CD4-positive, alpha-beta T cell treated with Interleukin-1 beta for 1 hour (primary cell): ENCODE data around the gene FIP1L1.

Experiments
- DNase-seq, 2 donors: peaks; one replicate each; pipeline ENCODE4 v3.0.0-alpha.2; 2020 to 2022

Gene FIP1L1

GRCh38 chr4:53507671-53508286, 130.3 kb downstream of the FIP1L1 start:
- DNase-seq, result no peak

DNA sequence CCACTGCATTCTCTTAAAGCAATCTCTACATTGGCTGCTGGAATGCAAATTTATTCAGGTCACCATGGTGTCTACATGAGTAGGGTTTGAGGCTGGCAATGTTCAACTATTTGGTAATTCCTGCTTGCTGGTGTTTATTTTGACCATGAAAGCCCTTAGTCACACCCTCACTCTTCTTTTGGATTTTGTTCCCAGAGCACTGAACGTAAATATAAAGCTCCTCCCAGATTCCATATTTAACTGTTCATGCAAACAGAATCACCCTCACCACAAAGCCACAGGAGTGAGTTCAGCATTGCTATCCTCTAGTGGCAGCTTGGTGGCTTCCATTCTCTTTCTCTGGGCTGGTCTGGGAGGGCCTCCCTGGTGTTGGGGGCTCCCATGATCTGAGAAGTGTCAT, 131.0 kb downstream of the FIP1L1 start:
- DNase-seq, result no peak

DNA sequence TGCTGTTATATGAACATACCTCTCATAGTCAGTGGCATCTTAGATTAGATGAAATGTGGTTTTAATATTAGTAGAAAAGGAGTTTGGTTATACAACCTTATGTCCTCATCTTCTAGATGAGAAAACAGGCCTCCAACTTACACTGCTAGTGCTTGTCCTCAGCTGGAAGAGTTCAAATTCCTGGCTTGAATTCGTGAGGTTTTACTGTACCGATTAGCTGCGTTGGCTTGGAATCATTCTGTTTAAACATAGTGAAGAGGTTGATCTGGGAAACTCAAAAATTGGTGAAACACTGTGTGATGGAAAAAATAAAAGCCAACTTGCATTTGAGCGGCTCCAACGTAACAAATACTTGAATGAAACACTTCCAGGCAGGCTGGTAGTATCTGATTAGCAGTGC, 132.9 kb downstream of the FIP1L1 start:
- no peak for DNase-seq
